Right atrium auricular region (tissue), 2 donors: ENCODE measurements around the gene SPON1. TPM values are rescaled to one million over a fixed set of nuclear protein-coding genes. Genes with fewer than 3 reads are reported as not detected.
A peak's percentile ranks its signal among the peaks of the same experiment; 100 is the strongest.
"Not testable (repeated sequence)": the region's sequence is repeated elsewhere in the genome, so short reads cannot be mapped to it uniquely, and the experiment has no call there.

ENCODE experiments used
- DNase-seq: peaks from one replicate; pipeline ENCODE4 v3.0.0-alpha.2; 2019; ENCODE audit warnings: low spot score
- H3K27ac ChIP-seq, 2 donors: fragments of 200-600 bp; sonication (generic); 1 replicate in 1 of 2; 2 replicates in 1 of 2; pipeline ENCODE4 v1.5.1; 2016 to 2019
- H3K27me3 ChIP-seq, 2 donors: fragments of 200-600 bp; sonication (generic); one replicate each; pipeline versions ENCODE4 v1.5.1 to v1.6.0; 2017 to 2019
- H3K36me3 ChIP-seq: fragments of 200-600 bp; sonication (generic); one replicate; pipeline ENCODE4 v1.5.1; 2016
- H3K4me1 ChIP-seq, 2 donors: fragments of 200-600 bp; sonication (generic); one replicate each; pipeline versions ENCODE4 v1.5.1 to v1.6.0; 2017 to 2019
- H3K4me3 ChIP-seq, 2 donors: fragments of 200-600 bp; sonication (generic); 1 replicate in 1 of 2; 2 replicates in 1 of 2; pipeline ENCODE4 v1.5.1; 2017 to 2019; ENCODE audit warnings: mild to moderate bottlenecking in 1 of 2, moderate library complexity in 1 of 2
- H3K9me3 ChIP-seq, 2 donors: fragments of 200-600 bp; sonication (generic); one replicate each; pipeline ENCODE4 v1.5.1; 2019
- total RNA-seq, 2 donors: library from RNA; depleted of rRNA; stranded (reverse); fragments of >200 nt; gene quantifications; one replicate each; pipeline ENCODE4 v1.1.0, GENCODE V29; 2016
- TF ChIP-seq, protein P1 (sequence below), 2 donors: fragments of 200-600 bp; sonication (generic); IDR thresholded peaks; one replicate each; pipeline ENCODE4 v1.5.1; 2019; ENCODE audit warnings: antibody characterized with exemption in 2 of 2

The SPON1 gene
- total RNA-seq, 2 donors from 2014 or later: 22.8 to 27.0 TPM

DNA sequence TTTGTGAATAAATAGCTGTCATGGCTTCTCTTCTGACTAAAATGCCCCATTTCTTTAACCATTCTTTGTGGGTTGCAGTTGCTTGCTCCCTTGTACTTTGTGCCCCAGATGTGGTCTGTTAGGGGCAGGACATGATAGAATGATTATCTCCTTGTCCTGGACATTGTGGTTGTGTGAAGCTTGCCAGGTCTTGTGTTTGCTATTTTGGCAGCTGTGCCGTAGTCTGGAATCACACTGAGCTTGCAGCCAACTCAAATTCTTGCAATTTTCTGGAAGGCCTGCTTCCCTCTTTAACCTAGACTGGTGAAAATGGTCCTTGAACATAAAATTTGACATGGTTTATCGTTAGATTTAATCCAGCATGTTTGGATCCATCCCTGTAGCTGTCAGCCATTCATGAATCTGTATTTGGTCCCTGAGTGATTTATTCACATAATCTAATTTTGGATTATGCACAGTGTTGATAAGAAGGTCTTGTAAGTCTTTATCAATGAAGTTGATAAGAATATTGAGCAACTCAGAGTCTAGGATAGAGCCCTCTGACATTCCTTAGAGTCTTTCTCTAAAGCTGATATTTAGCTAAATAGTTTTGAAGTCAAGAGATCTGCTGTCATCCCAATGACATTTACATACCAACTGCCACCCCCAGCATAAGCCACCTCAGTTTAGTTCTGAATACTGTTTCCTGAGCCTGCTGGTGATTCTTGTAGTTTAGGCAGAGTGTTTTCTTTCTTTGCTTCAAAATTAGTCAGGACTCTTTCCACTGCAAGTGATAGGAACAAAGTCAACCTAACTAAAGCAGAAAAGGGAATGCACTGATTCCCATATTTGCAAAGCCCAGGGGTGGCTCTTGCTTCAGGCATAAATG lies 9.8 kb downstream of the SPON1 start:
- Histone ChIP-seq H3K9me3 (no peaks in the 10 kb centered on the region), H3K36me3 (no peaks in the 10 kb centered on the region), H3K4me3 (no peak overlapping the region), H3K27ac (peak overlapping the region in 1 of 2 donors; percentile 18), H3K27me3 (no peaks in the 10 kb centered on the region), H3K4me1 (peaks cover 0 to 16% of the 10 kb centered on the region in 2 donors)
- no peak for DNase-seq
- TF ChIP-seq, protein P1, sequence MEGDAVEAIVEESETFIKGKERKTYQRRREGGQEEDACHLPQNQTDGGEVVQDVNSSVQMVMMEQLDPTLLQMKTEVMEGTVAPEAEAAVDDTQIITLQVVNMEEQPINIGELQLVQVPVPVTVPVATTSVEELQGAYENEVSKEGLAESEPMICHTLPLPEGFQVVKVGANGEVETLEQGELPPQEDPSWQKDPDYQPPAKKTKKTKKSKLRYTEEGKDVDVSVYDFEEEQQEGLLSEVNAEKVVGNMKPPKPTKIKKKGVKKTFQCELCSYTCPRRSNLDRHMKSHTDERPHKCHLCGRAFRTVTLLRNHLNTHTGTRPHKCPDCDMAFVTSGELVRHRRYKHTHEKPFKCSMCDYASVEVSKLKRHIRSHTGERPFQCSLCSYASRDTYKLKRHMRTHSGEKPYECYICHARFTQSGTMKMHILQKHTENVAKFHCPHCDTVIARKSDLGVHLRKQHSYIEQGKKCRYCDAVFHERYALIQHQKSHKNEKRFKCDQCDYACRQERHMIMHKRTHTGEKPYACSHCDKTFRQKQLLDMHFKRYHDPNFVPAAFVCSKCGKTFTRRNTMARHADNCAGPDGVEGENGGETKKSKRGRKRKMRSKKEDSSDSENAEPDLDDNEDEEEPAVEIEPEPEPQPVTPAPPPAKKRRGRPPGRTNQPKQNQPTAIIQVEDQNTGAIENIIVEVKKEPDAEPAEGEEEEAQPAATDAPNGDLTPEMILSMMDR (IDR thresholded peaks at IDR 0.05): no peak

DNA sequence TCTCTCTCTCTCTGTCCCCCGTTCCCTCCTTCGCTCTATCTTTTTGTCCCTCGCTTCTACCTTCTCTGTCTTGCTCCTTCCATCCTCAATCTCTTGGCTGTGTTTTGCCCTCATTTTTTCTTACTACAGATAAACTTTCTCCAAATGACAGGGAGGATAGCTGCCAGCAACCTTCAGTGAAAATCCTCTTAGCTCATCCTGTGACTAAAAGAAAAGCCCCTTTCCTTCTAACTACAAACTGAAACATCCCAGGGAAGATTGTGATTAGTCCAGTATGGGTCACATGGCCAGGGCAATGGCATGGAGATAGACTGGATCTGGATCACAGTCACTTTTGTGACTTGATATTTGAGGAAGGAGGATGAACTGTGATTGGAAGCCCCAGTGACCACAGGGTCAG lies 10.4 kb downstream of the SPON1 start:
- H3K9me3 ChIP-seq: no peaks in the 10 kb centered on the region
- no peaks in the 10 kb centered on the region for H3K36me3 ChIP-seq
- H3K4me3 ChIP-seq: no peak overlapping the region
- DNase-seq: no peak
- TF ChIP-seq, protein P1 (IDR thresholded peaks at IDR 0.05): no peak
- H3K4me1 ChIP-seq: peaks cover 0 to 16% of the 10 kb centered on the region in 2 donors
- H3K27me3 ChIP-seq: no peaks in the 10 kb centered on the region
- H3K27ac ChIP-seq: peak overlapping the region in 1 of 2 donors; percentile 18

DNA sequence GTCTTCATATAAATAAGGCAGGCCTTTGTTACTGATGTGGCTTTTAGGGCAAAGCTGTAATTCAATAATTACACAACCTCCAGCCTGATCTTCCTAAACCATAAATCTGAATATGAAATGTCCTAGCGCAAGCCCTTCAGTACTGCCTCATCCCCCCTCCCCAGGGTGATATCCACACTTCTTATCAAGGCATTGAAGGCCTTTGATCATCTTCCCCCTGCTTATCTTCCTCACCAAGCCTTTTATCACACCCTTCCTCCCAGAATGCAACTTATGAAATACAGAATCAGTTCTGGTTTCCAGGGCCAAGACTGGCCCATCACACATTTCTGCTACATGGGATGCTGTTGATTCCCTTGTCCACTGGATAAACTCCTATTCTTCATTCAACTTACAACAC lies 12.1 kb downstream of the SPON1 start:
- Histone ChIP-seq H3K4me1 (peaks cover 0 to 16% of the 10 kb centered on the region in 2 donors), H3K27me3 (no peaks in the 10 kb centered on the region), H3K27ac (no peak overlapping the region), H3K4me3 (no peak overlapping the region), H3K36me3 (no peaks in the 10 kb centered on the region), H3K9me3 (no peaks in the 10 kb centered on the region)
- no peak for DNase-seq
- TF ChIP-seq, protein P1 (IDR thresholded peaks at IDR 0.05): no peak

DNA sequence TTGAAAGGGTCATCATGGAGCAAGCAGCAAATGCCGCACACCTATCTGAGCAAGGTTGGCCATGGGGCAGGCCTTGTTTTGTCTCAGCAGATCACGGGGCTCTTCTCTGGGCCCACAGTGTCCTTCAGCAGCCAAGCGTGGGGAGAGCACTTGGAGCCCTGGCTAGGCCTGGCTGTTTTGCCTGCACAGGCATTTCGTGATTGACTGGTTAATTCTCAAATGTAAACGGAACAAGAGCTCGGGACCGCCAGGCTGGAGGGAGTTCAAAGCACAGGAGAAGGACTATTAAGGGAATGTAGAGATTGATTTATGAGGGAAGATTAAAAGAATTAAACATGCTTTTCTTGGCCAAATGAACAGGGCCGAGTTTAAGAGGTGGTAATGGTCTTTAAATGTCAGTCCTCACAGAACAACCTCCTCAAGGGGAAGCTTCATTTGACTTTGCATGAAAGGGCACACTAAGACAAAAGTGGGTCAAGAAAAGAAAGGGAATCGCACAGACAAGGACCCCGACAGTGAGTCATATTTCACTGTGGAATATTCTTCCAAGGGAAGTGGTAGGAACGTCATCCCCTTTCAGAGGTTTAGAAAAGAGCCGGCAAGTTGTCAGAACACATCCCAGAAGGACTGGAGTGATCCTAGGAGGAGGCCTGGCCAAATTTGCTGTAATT lies 20.7 kb downstream of the SPON1 start:
- no peak for DNase-seq

DNA sequence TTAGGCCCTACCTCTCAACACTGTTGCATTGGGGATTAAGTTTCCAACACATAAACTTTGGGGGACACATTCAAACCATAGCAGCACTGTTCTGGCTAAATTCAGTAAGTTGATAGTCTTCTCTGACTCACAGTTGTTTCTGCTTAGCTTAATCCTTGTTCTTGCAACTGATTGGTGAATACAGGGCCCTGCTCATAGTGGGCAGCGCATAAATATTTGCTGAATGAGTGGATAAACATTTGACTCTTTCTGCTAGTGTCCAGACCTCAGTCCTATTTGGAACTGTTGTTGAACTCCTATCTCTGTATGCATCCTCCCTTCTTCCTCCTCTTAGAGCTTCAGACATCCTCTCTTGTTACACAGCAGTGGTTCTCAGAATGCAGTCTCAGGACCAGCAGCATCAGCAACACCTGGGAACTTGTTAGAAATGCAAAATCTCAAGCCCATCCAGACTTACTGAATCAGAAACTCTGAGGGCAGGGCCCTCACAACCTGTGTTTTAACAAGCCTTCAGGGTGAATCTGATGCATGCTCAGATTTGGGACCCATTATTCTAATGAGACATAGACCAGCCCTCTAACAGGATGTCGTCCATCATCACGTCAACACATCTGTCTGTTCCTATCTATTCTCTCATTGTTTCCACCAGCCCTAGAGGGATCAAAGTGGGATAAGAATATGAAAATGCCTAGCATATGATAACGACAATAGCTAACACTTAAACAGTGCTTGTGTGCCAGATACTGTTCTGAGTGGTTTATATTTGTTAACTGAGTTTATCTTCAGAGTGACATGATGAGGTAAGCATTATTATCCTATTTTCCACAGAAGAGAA lies 22.3 kb downstream of the SPON1 start:
- Histone ChIP-seq H3K36me3 (no peaks in the 10 kb centered on the region), H3K4me3 (no peak overlapping the region), H3K9me3 (no peaks in the 10 kb centered on the region), H3K27me3 (no peaks in the 10 kb centered on the region), H3K4me1 (peaks cover 0 to 3% of the 10 kb centered on the region in 2 donors), H3K27ac (peak overlapping the region; percentile 35 to 47)
- TF ChIP-seq, protein P1 (IDR thresholded peaks at IDR 0.05): no peak
- no peak for DNase-seq

More for the DNA sequence above, 20.7 kb downstream of the SPON1 start:
- Histone ChIP-seq H3K27ac (peak overlapping the region in 1 of 2 donors; percentile 47), H3K9me3 (no peaks in the 10 kb centered on the region), H3K36me3 (no peaks in the 10 kb centered on the region), H3K4me3 (no peak overlapping the region), H3K4me1 (peaks cover 0 to 3% of the 10 kb centered on the region in 2 donors), H3K27me3 (no peaks in the 10 kb centered on the region)
- TF ChIP-seq, protein P1 (IDR thresholded peaks at IDR 0.05): no peak

DNA sequence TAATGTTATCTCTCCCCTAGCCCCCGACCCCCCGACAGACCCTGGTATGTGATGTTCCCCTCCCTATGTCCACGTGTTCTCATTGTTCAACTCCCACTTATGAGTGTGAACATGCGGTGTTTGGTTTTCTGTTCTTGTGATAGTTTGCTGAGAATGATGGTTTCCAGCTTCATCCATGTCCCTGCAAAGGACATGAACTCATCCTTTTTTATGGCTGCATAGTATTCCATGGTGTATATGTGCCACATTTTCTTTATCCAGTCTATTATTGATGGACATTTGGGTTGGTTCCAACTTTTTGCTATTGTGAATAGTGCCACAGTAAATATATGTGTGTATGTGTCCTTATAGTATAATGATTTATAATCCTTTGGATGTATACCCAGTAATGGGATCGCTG lies 24.2 kb downstream of the SPON1 start:
- not testable (repeated sequence) for H3K27ac ChIP-seq, H3K9me3 ChIP-seq, H3K4me3 ChIP-seq, DNase-seq, H3K27me3 ChIP-seq, H3K36me3 ChIP-seq, H3K4me1 ChIP-seq

DNA sequence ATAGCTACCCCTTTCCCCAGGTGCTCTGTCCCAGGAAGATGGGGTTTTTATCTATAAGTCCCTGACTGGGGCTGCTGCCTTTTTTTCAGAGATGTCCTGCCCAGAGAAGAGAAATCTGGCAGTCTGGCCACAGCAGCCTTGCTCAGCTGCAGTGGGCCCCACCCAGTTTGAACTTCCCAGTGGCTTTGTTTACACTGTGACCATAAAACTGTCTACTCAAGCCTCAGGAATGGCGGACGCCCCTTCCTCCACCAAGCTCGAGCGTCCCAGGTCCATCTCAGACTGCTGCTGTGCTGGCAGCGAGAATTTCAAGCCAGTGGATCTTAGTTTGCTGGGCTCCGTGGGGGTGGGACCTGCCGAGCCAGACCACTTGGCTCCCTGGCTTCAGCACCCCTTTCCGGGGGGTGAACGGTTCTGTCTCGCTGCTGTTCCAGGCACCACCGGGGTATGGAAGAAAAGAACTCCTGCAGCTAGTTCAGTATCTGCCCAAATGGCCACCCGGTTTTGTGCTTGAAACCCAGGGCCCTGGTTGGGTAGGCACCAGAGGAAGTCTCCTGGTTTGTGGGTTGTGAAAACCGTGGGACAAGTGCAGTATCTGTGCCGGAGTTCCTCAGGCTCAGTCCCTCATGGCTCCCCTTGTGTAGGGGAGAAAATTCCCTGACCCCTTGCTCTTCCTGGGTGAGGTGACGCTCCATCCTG lies 29.8 kb downstream of the SPON1 start:
- not testable (repeated sequence) for H3K27me3 ChIP-seq, H3K4me1 ChIP-seq

More for the DNA sequence above, 29.8 kb downstream of the SPON1 start:
- not testable (repeated sequence) for H3K36me3 ChIP-seq, DNase-seq, H3K4me3 ChIP-seq, H3K9me3 ChIP-seq, H3K27ac ChIP-seq
